ENCODE data around the gene PARL. TPM values are rescaled to one million over a fixed set of nuclear protein-coding genes. Genes with fewer than 3 reads are reported as not detected.

The PARL gene
- total and polyA plus RNA-seq, 12 donors = 29.4 to 119 (median 55.6) TPM

GRCh38 chr3:183930086-183930485, 45.4 kb upstream of the PARL start:
- Histone ChIP-seq H3K4me1 (replicated peaks in 1 of 2) (no peaks in the 10 kb centered on the region), H3K9me3 (replicated peaks in 1 of 3) (no peaks in the 10 kb centered on the region), H3K27me3 (no peaks in the 10 kb centered on the region), H3K36me3 (replicated peaks in 1 of 2) (peaks cover 0 to 48% of the 10 kb centered on the region in 2 donors), H3K27ac (no peak overlapping the region), H3K4me3 (no peak overlapping the region)
- TF ChIP-seq CTCF (IDR thresholded peaks at IDR 0.05) (no peak), POLR2A (IDR thresholded peaks at IDR 0.05) (no peak)
- 89 to 97% (median 94%) methylated on average over 10 of the region's 10 CpGs for whole genome bisulfite sequencing, 4 donors
- no peak for DNase-seq
- intact Hi-C loops (cut with DNase I) = no loop called here

GRCh38 chr3:183927059-183927458, 42.4 kb upstream of the PARL start:
- H3K4me3 ChIP-seq = no peak overlapping the region
- no peaks in the 10 kb centered on the region for H3K9me3 ChIP-seq (replicated peaks in 1 of 3)
- WGBS, 4 donors = 95 to 100% (median 97%) methylated on average over 3 of the region's 3 CpGs
- H3K36me3 ChIP-seq (replicated peaks in 1 of 2) = peaks cover 0 to 54% of the 10 kb centered on the region in 2 donors
- no peaks in the 10 kb centered on the region for H3K27me3 ChIP-seq
- no peaks in the 10 kb centered on the region for H3K4me1 ChIP-seq (replicated peaks in 1 of 2)
- TF ChIP-seq CTCF (IDR thresholded peaks at IDR 0.05) (no peak), POLR2A (IDR thresholded peaks at IDR 0.05) (no peak)
- no peak overlapping the region for H3K27ac ChIP-seq
- intact Hi-C loops (cut with DNase I) = no loop called here
- no peak for DNase-seq

- Histone ChIP-seq H3K4me3 (no peak overlapping the region), H3K27me3 (no peaks in the 10 kb centered on the region), H3K27ac (no peak overlapping the region), H3K36me3 (replicated peaks in 1 of 2) (peaks cover 0 to 61% of the 10 kb centered on the region in 2 donors), H3K4me1 (replicated peaks in 1 of 2) (no peaks in the 10 kb centered on the region), H3K9me3 (replicated peaks in 1 of 3) (no peaks in the 10 kb centered on the region)
- no peak for DNase-seq
- 93 to 98% (median 96%) methylated on average over 7 of the region's 7 CpGs for WGBS, 4 donors
- TF ChIP-seq CTCF (IDR thresholded peaks at IDR 0.05) (no peak), POLR2A (IDR thresholded peaks at IDR 0.05) (no peak)
- intact Hi-C loops (cut with DNase I) = no loop called here
Observed at GRCh38 chr3:183924956-183925355, 40.3 kb upstream of the PARL start.

- 94 to 100% (median 95%) methylated on average over 3 of the region's 3 CpGs for WGBS, 4 donors
- H3K4me1 ChIP-seq (replicated peaks in 1 of 2) = no peaks in the 10 kb centered on the region
- H3K27ac ChIP-seq = no peak overlapping the region
- H3K36me3 ChIP-seq (replicated peaks in 1 of 2) = peaks cover 0 to 62% of the 10 kb centered on the region in 2 donors
- H3K27me3 ChIP-seq = no peaks in the 10 kb centered on the region
- H3K9me3 ChIP-seq (replicated peaks in 1 of 3) = no peaks in the 10 kb centered on the region
- TF ChIP-seq POLR2A (IDR thresholded peaks at IDR 0.05) = no peak
- TF ChIP-seq CTCF (IDR thresholded peaks at IDR 0.05) = no peak
- no peak for DNase-seq
- intact Hi-C loops (cut with DNase I) = no loop called here
- no peak overlapping the region for H3K4me3 ChIP-seq
Observed at GRCh38 chr3:183924543-183924942, 39.9 kb upstream of the PARL start.
